NCI-H460 (cell line): ENCODE results near the gene CPNE4. TPM values are rescaled to one million over a fixed set of nuclear protein-coding genes. Genes with fewer than 3 reads are reported as not detected.

Source experiments
- DNase-seq: peaks from one replicate; pipeline ENCODE4 v3.0.0-alpha.2; 2016; ENCODE audit warnings: low read depth; ENCODE audit errors: extremely low read depth
- total RNA-seq: library from RNA; depleted of rRNA; stranded (reverse); fragments of >200 nt; shearing (Covaris generic); gene quantifications from 2 replicates; pipeline ENCODE4 v1.2.3, GENCODE V29; 2014

CPNE4 gene
- total RNA-seq, 1 experiment from 2014 or later: 0.54 TPM

- no peak for DNase-seq
Observed at GRCh38 chr3:131711114-131711768, 323.6 kb downstream of the CPNE4 start.

GRCh38 chr3:131708241-131708640 lies 326.6 kb downstream of the CPNE4 start:
- DNase-seq: no peak

GRCh38 chr3:131705558-131706051 lies 329.2 kb downstream of the CPNE4 start:
- DNase-seq: no peak

GRCh38 chr3:131705099-131705498 lies 329.7 kb downstream of the CPNE4 start:
- no peak for DNase-seq

GRCh38 chr3:131704098-131704497 lies 330.7 kb downstream of the CPNE4 start:
- no peak for DNase-seq

GRCh38 chr3:131702146-131702545 lies 332.7 kb downstream of the CPNE4 start:
- DNase-seq: no peak

- no peak for DNase-seq
Observed at GRCh38 chr3:131701153-131701770, 333.6 kb downstream of the CPNE4 start.

GRCh38 chr3:131699001-131699400 lies 335.8 kb downstream of the CPNE4 start:
- DNase-seq: no peak

- no peak for DNase-seq
Observed at GRCh38 chr3:131694376-131694775, 340.4 kb downstream of the CPNE4 start.

- no peak for DNase-seq
Observed at GRCh38 chr3:131692356-131692755, 342.5 kb downstream of the CPNE4 start.

- no peak for DNase-seq
Observed at GRCh38 chr3:131690800-131691199, 344.0 kb downstream of the CPNE4 start.

GRCh38 chr3:131688370-131688769 lies 346.4 kb downstream of the CPNE4 start:
- DNase-seq: no peak

- DNase-seq: no peak
Observed at GRCh38 chr3:131669600-131669999, 365.2 kb downstream of the CPNE4 start.

GRCh38 chr3:131658771-131659170 lies 376.0 kb downstream of the CPNE4 start:
- DNase-seq: no peak

GRCh38 chr3:131658115-131658514 lies 376.7 kb downstream of the CPNE4 start:
- DNase-seq: no peak

- DNase-seq: no peak
Observed at GRCh38 chr3:131655070-131655690, 379.6 kb downstream of the CPNE4 start.

GRCh38 chr3:131645638-131646037 lies 389.2 kb downstream of the CPNE4 start:
- DNase-seq: no peak

GRCh38 chr3:131636266-131636775 lies 398.5 kb downstream of the CPNE4 start:
- DNase-seq: no peak

- DNase-seq: no peak
Observed at GRCh38 chr3:131630807-131631206, 404.0 kb downstream of the CPNE4 start.

- no peak for DNase-seq
Observed at GRCh38 chr3:131630097-131630496, 404.7 kb downstream of the CPNE4 start.

GRCh38 chr3:131623431-131623830 lies 411.4 kb downstream of the CPNE4 start:
- DNase-seq: no peak

GRCh38 chr3:131622726-131623125 lies 412.1 kb downstream of the CPNE4 start:
- DNase-seq: no peak
